ENCODE results near the gene GALNT2. TPM values are rescaled to one million over a fixed set of nuclear protein-coding genes. Genes with fewer than 3 reads are reported as not detected.

GALNT2 gene
- total and polyA plus RNA-seq, 9 of the 15 experiments (the other 6 are each of a cell fraction or from before 2014, with no cell fraction given), result 1.6 to 106 (median 51.9) TPM

DNA sequence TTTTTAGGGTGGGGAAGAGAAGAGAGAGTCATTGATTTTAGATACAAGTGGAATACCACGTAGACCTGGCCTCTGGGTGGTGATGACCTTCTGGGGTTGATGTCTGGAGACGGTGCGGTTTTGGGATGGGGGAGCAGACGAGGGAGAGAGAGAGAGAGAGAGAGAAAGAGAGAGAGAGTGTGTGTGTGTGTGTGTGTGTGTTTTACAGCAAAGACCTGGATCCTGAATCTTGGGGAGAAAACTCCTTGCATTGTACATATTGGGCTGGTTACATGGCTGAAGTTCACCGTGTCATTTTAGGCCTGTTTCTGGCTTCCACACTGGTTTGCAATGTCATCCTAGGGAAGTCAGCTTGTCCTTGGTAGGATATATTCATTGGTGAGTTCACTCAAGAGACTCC lies 89.0 kb downstream of the GALNT2 start (continued):
- TF ChIP-seq, protein P1, sequence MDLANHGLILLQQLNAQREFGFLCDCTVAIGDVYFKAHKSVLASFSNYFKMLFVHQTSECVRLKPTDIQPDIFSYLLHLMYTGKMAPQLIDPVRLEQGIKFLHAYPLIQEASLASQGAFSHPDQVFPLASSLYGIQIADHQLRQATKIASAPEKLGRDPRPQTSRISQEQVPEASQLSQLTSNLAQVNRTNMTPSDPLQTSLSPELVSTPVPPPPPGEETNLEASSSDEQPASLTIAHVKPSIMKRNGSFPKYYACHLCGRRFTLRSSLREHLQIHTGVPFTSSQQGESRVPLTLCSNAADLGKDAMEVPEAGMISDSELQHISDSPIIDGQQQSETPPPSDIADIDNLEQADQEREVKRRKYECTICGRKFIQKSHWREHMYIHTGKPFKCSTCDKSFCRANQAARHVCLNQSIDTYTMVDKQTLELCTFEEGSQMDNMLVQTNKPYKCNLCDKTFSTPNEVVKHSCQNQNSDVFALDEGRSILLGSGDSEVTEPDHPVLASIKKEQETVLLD (IDR thresholded peaks at IDR 0.05), result 0 out of 2 replicates have a peak, but pooled peaks have one; percentile 70
- 0 out of 4 replicates have a peak, but pooled peaks of 1 of the 2 experiments have one; percentile 18 for TF ChIP-seq CSDE1 (IDR thresholded peaks at IDR 0.05)
- TF ChIP-seq NONO (IDR thresholded peaks at IDR 0.05; ENCODE audit: low read depth in 2 of 2, low read length in 1 of 2), result no peak
- TF ChIP-seq THRA (IDR thresholded peaks at IDR 0.05), result no peak
- 0 out of 2 replicates have a peak, but pooled peaks have one; percentile 39 for TF ChIP-seq ELF4 (CRISPR knock-in tag; IDR thresholded peaks at IDR 0.05)
- no peak for TF ChIP-seq ARID3B (CRISPR knock-in tag; IDR thresholded peaks at IDR 0.05; ENCODE audit: borderline replicate concordance)
- TF ChIP-seq SETDB1 (IDR thresholded peaks at IDR 0.05; ENCODE audit: low read length), result no peak
- no peak for TF ChIP-seq E2F3 (CRISPR knock-in tag; IDR thresholded peaks at IDR 0.05)
- no peak for TF ChIP-seq SNRNP70 (optimal IDR thresholded peaks at IDR 0.05; ENCODE audit: low read depth, low read length)
- TF ChIP-seq RBM15 (IDR thresholded peaks at IDR 0.05; ENCODE audit: insufficient read depth, low read length), result no peak
- TF ChIP-seq ZNF41 (CRISPR knock-in tag; conservative IDR thresholded peaks at IDR 0.05), result no peak
- TF ChIP-seq XRCC4 (IDR thresholded peaks at IDR 0.05; ENCODE audit: extremely low read depth, insufficient read depth, insufficient read length), result no peak
- TF ChIP-seq ADNP (tag; IDR thresholded peaks at IDR 0.05), result no peak
- no peak for TF ChIP-seq ZBTB11 (CRISPR knock-in tag; IDR thresholded peaks at IDR 0.05)
- no peak for TF ChIP-seq SRSF7 (optimal IDR thresholded peaks at IDR 0.05; ENCODE audit: low read depth, low read length)
- TF ChIP-seq ZBTB9 (CRISPR knock-in tag; IDR thresholded peaks at IDR 0.05), result no peak
- TF ChIP-seq GATAD2A (IDR thresholded peaks at IDR 0.05), result peak; percentile 93
- TF ChIP-seq FUS (optimal IDR thresholded peaks at IDR 0.05; ENCODE audit: low read depth, low read length), result no peak
- no peak for TF ChIP-seq XRCC3 (IDR thresholded peaks at IDR 0.05)
- TF ChIP-seq RBFOX2 (IDR thresholded peaks at IDR 0.05; ENCODE audit: low read depth, low read length), result no peak
- TF ChIP-seq ZNF184 (CRISPR knock-in tag; IDR thresholded peaks at IDR 0.05), result no peak

Measured in K562 (cell line).